Raji (cell line): ENCODE measurements around the gene METTL8.
A peak's percentile ranks its signal among the peaks of the same experiment; 100 is the strongest.

ENCODE experiments used
- POLR2A ChIP-seq: IDR thresholded peaks from 2 replicates; pipeline ENCODE4 v1.6.1; 2011; ENCODE audit warnings: low read depth, low read length, control low read depth; ENCODE audit not compliant: insufficient read depth

Gene METTL8

GRCh38 chr2:171330155-171330956 lies 103.4 kb downstream of the METTL8 start:
- TF ChIP-seq POLR2A, result no peak

- TF ChIP-seq POLR2A, result no peak
These were observed 106.7 kb downstream of the METTL8 start for GRCh38 chr2:171327043-171327496.

DNA sequence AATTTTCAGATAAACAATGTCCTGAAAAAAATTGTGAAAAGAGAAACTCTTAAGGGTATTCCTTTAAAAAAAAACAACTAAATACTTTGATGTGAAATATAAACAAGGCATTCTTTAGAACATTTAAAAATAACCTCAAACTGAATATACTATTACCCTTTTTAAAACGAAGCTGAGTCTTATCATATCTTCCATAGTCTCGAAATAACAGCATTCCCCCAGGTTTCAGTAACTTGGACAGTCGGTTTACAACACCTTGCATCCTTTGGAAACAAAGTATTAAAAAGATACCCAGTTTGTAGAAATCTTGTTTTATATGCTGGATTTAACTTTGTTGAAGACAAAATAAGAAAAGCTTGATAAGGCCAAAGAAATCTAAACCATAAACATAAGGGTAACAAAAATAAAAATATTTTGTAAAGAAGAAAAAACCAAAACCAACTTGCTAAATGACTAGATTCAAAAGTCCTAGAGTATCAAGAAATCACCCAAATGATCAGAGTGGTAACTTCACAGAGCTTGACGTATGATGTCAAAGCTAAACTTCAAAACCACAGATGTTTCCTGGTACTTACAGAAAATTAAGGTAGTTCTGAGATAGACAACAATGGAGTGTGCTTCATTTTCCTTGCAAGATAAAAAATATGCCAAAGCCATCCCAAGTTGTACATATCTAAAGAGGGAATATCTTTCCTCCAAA lies 107.8 kb downstream of the METTL8 start:
- TF ChIP-seq POLR2A, result no peak

- TF ChIP-seq POLR2A, result no peak
These were observed 109.7 kb downstream of the METTL8 start for GRCh38 chr2:171323971-171324528.

DNA sequence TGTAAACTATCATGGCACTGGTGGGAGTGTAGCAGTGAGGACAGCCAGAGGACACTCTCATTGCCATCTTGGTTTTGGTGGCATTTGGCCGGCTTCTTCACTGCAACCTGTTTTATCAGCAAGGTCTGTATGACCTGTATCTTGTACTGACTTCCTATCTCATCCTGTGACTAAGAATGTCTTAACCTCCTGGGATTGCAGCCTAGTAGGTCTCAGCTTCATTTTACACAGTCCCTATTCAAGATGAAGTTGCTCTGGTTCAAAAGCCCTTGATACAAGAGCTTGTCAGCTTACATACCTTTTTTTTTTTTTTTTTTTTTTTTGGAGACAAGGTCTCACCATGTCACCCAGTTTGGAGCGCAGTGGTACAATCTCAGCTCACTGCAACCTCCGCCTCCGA lies 110.9 kb downstream of the METTL8 start:
- no peak for TF ChIP-seq POLR2A

- no peak for TF ChIP-seq POLR2A
These were observed 113.1 kb downstream of the METTL8 start for GRCh38 chr2:171320731-171321130.

DNA sequence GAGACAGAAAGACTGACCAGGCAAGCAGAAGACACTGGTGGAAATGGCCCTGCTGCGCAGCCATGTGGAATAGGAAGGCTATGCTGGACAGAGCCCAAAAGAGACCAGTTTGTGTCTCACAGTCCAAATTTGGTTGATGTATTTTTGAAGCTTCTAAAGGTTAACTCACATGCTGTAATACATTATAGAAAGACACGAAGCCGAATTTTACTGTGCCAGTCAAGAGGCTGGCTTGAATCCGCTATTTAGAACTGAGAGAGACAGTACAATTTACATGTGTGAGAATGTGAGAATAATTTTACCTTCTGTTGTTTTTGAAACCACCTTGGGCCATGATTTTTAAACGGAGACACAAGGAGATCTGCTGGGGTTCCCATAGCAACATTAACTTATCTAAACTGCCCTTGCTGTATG lies 113.6 kb downstream of the METTL8 start:
- no peak for TF ChIP-seq POLR2A

GRCh38 chr2:171319164-171319810 lies 114.5 kb downstream of the METTL8 start:
- 0 out of 2 replicates have a peak, but pooled peaks have one; percentile 10 for TF ChIP-seq POLR2A

DNA sequence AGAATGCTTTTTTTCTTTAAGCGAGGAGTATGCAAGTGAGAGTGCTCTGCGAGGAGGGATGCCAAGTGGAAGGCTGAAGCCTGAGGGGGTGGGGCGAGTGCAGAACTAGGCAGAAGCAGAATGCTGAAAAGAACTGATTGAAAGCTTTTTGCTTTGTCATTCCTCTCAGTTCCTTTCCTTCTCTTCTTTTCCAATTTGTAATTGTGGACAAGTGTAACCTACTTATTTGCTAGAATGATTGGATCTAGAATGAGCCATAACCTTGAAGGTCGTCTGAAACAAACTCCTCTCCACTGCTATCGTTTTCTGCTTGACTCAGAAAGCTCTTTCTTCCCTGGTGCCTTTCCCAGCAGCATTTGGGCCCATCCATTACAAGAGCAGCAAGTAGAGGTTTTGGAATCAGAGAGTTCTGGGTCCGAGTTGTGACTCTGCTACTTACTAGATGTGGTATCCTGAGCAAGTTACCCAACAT lies 115.3 kb downstream of the METTL8 start:
- TF ChIP-seq POLR2A, result 0 out of 2 replicates have a peak, but pooled peaks have one; percentile 6

- TF ChIP-seq POLR2A, result peak; percentile 30; the same call in 1 of the 2 replicates
These were observed 116.2 kb downstream of the METTL8 start for GRCh38 chr2:171317492-171318125.

DNA sequence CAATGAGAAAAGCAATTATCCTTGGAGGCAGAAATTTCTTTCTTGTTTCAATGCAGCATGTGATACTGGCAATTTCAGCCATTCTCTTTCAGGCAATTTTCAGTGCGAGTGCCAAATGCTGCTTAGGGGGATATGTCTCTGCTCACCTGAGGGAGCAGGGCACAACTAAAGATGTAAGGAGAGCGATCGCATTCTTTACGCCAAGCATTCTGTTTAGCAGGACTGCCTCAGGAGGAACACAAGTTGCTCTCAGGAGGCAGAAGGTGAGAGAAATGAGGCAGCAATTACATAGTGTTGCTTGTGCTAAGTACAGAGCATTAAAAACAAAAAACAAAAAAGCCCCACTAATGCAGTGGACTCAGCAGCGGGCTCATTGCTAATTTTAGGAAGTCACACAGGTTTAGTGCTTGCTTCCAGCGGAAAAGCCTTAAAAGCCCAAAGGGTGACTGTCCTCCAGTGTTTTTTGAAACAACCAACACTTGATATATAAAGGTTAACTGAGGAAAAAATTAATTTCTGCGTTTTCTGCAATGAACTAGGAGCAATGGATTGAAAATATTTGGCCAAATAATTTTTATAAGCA lies 116.9 kb downstream of the METTL8 start:
- no peak for TF ChIP-seq POLR2A

- no peak for TF ChIP-seq POLR2A
These were observed 117.6 kb downstream of the METTL8 start for GRCh38 chr2:171316220-171316619.

GRCh38 chr2:171315781-171316180 lies 118.0 kb downstream of the METTL8 start:
- no peak for TF ChIP-seq POLR2A

- TF ChIP-seq POLR2A, result no peak
These were observed 122.9 kb downstream of the METTL8 start for GRCh38 chr2:171310889-171311288.

DNA sequence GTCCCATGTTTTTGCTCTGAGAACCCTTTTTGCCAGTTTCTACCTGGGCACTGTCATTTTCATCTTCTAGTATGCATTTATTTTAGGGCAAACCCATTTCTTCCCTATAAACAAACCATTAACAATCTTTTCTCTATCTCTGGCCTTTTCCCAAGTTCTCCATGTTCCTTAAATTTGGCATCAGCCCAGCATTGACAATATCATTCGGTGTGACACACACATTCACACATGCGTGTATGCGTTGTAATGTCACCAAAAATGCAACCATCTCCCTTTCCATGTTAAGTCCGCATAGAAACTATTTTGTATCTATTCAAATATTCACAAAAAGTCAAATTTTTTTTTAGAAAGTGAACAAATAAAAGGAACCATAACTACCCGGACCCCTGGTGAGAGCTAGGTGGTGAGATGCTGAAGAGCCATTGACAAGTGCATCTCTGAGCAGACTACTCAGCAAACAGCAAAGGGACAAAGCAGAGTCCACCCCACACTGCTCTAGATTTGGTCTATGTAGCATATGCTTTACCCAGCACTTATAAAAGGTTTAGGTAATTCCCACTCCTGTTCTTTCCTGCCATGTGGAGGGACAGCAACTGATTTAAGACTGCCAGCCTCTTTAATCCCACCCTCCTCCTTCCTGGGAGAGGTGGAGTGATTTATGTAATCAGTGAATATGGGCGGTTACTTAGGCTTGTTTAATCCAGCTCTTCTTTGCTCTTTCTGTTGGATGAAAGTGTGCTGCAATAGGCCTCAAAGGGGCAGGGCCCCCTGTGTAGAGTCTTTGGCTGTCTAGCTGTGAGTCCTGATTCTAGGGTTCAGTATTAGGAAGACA lies 124.1 kb downstream of the METTL8 start:
- TF ChIP-seq POLR2A, result no peak
